PC-9 (cell line): ENCODE results near the gene ZNHIT1. TPM values are rescaled to one million over a fixed set of nuclear protein-coding genes. Genes with fewer than 3 reads are reported as not detected.

Experiments used
- Bru-seq: library from RNA; stranded (reverse); fragments of 400-500 nt; gene quantifications from one replicate; lab custom pipeline; 2021; lab: Mats Ljungman, UMichigan
- BruChase-seq, 2 experiments: library from RNA; stranded (reverse); fragments of 400-500 nt; gene quantifications; one replicate each; lab custom pipeline; 2021; lab: Mats Ljungman, UMichigan
- BruUV-seq: library from RNA; stranded (reverse); fragments of 400-500 nt; replicated peaks from 2 replicates; lab custom pipeline; 2021; lab: Mats Ljungman, UMichigan
- CTCF ChIA-PET: fragments of 300-600 bp; sonication (Branson Sonifier 250); formaldehyde crosslinking; loops from one replicate; lab custom pipeline; 2022; ENCODE audit warnings: antibody characterized with exemption; lab: Charles Lee
- POLR2A ChIA-PET: fragments of 300-600 bp; sonication (Branson Sonifier 250); formaldehyde crosslinking; loops from one replicate; lab custom pipeline; 2022; ENCODE audit warnings: antibody characterized with exemption; ENCODE audit not compliant: unreplicated experiment; lab: Charles Lee
- DNase-seq, 2 experiments: peaks; one replicate each; pipeline versions ENCODE4 v3.0.0 to v3.0.0-alpha.2; 2015 to 2022; ENCODE audit warnings: mixed read lengths in 1 of 2
- H2AFZ ChIP-seq: fragments of 200-600 bp; sonication (generic); 2 replicates; pipeline ENCODE4 v1.8.1; 2017; ENCODE audit warnings: antibody characterized with exemption
- H3F3A ChIP-seq: fragments of 200-600 bp; sonication (generic); 2 replicates; pipeline ENCODE4 v1.8.1; 2017; ENCODE audit warnings: antibody characterized with exemption, mild to moderate bottlenecking, low read depth; ENCODE audit not compliant: insufficient read depth
- H3K27ac ChIP-seq: fragments of 200-600 bp; sonication (generic); 2 replicates; pipeline ENCODE4 v1.6.1; 2016; ENCODE audit warnings: mixed run types
- H3K27me3 ChIP-seq: fragments of 200-600 bp; sonication (generic); 2 replicates; pipeline ENCODE4 v1.6.1; 2016; ENCODE audit warnings: low read depth, mixed run types; ENCODE audit not compliant: insufficient read depth
- H3K36me3 ChIP-seq: fragments of 200-600 bp; sonication (generic); 2 replicates; pipeline ENCODE4 v1.6.1; 2016; ENCODE audit warnings: low read depth, mixed run types
- H3K4me1 ChIP-seq: fragments of 200-600 bp; sonication (generic); replicated peaks from 2 replicates; pipeline ENCODE4 v1.6.1; 2016; ENCODE audit warnings: mixed run types; ENCODE audit not compliant: insufficient read depth
- H3K4me2 ChIP-seq: fragments of 200-600 bp; sonication (generic); 2 replicates; pipeline ENCODE4 v1.6.1; 2017; ENCODE audit warnings: mixed run types
- H3K4me3 ChIP-seq: fragments of 200-600 bp; sonication (generic); 2 replicates; pipeline ENCODE4 v1.6.1; 2016; ENCODE audit warnings: mixed run types
- H3K79me2 ChIP-seq: fragments of 200-600 bp; sonication (generic); 2 replicates; pipeline ENCODE4 v1.6.1; 2017; ENCODE audit warnings: low read depth, mixed run types
- H3K9me2 ChIP-seq: fragments of 200-600 bp; sonication (generic); 2 replicates; pipeline ENCODE4 v1.8.1; 2017; ENCODE audit warnings: mild to moderate bottlenecking; ENCODE audit not compliant: insufficient read depth
- H3K9me3 ChIP-seq: fragments of 200-600 bp; sonication (generic); 2 replicates; pipeline ENCODE4 v1.8.1; 2016; ENCODE audit warnings: low read depth; ENCODE audit not compliant: insufficient read depth
- H4K20me1 ChIP-seq: fragments of 200-600 bp; sonication (generic); 2 replicates; pipeline ENCODE4 v1.8.1; 2017; ENCODE audit not compliant: insufficient read depth
- CTCF ChIP-seq: fragments of 200-600 bp; sonication (generic); conservative IDR thresholded peaks from 2 replicates; pipeline ENCODE4 v1.6.1; 2017; ENCODE audit warnings: mixed run types, antibody characterized with exemption, mild to moderate bottlenecking, moderate library complexity
- EZH2 ChIP-seq: fragments of 200-600 bp; sonication (generic); IDR thresholded peaks from 2 replicates; pipeline ENCODE4 v1.8.0; 2017; ENCODE audit warnings: antibody characterized with exemption, low read depth
- intact Hi-C: fragments of 100-400 bp; cut with micrococcal nuclease; formaldehyde crosslinking; loops from one replicate; pipeline ENCODE4 v1.10.0; 2022; ENCODE audit not compliant: unreplicated experiment
- long read RNA-seq: library from polyadenylated mRNA; stranded (forward); transcript quantifications from one replicate; pipeline ENCODE4 v2.0.0, GENCODE V29; 2022
- total RNA-seq: library from RNA; stranded (reverse); gene quantifications from 2 replicates; pipeline ENCODE4 v1.2.3, GENCODE V29; 2021

ZNHIT1 gene
- total RNA-seq: 105 and 110 TPM in 2 replicates
- Bru-seq, nascent RNA: percentile 81 among the genes with signal in this experiment
- percentile 94 among the genes with signal in this experiment for BruChase-seq, experiment 1, labeled RNA remaining after a 2-hour chase
- percentile 89 among the genes with signal in this experiment for BruChase-seq, experiment 2, labeled RNA remaining after a 6-hour chase
- long read RNA-seq, transcript ZNHIT1-201 (5 exons, 1,225 nt): major isoform, 412 of 472 reads
- long read RNA-seq, transcript ZNHIT1-203 (4 exons, 2,898 nt): minor isoform, 14 of 472 reads
- long read RNA-seq, partial matches to known transcripts: 20 of 472 reads
- long read RNA-seq, other reads (novel, unspliced or antisense): 26 of 472 reads

GRCh38 chr7:101217388-101218235 lies at the start of gene ZNHIT1, which contains the start of gene PLOD3:
Gene ZNHIT1 (plus strand): TSS chr7:101218165. CDS start chr7:101218196, 31 bp downstream.
Gene PLOD3 (minus strand): TSS chr7:101217581. CDS start chr7:101217274, 307 bp downstream.
- H3K79me2 ChIP-seq: peaks cover 38% of the 10 kb centered on the region
- ChIA-PET CTCF (interaction anchor here (0.5 to 1.7 kb wide), 10 partner anchors 17 to 492 kb away, joined by 3 to 22 read pairs (median 6); partner anchors contain the start of genes FIS1, IFT22 and VGF), POLR2A (interaction anchor here (0.6 to 1.7 kb wide), 15 partner anchors 12 to 789 kb away, joined by 3 to 61 read pairs (median 5); partner anchors contain the start of genes SERPINE1 and ZCWPW1)
- no peaks in the 10 kb centered on the region for H3F3A ChIP-seq
- H4K20me1 ChIP-seq: no peaks in the 10 kb centered on the region; the same call in 1 of the 2 replicates
- H3K4me2 ChIP-seq: peak within 1 kb of the TSS; percentile 83
- peak within 1 kb of the TSS; percentile 80 for H3K27ac ChIP-seq
- H3K9me3 ChIP-seq: no peaks in the 10 kb centered on the region
- H3K4me3 ChIP-seq: peak within 1 kb of the TSS; percentile 82
- intact Hi-C loops: loop anchor here (1.0 kb wide), 3 partner anchors 15 to 35 kb away; no protein-coding TSS in a partner anchor
- DNase-seq: peak; percentile 92 to 95
- H3K4me1 ChIP-seq: 0 out of 2 replicates have a peak, but pooled peaks cover 12% of the 10 kb centered on the region
- H3K9me2 ChIP-seq: no peaks in the 10 kb centered on the region
- BruUV-seq: no TSS peak
- TF ChIP-seq EZH2 (no peak), CTCF (no peak)
- H3K36me3 ChIP-seq: no peaks in the 10 kb centered on the region
- H3K27me3 ChIP-seq: no peaks in the 10 kb centered on the region
- H2AFZ ChIP-seq: peak within 1 kb of the TSS; percentile 94

GRCh38 chr7:101168412-101169049 lies 49.4 kb upstream of the ZNHIT1 start:
- H3K4me2 ChIP-seq: no peak overlapping the region
- intact Hi-C loops: no loop called here
- H3F3A ChIP-seq: peaks cover 15% of the 10 kb centered on the region; the same call in 1 of the 2 replicates
- no peak for DNase-seq
- POLR2A ChIA-PET: no interaction called here
- no TSS peak for BruUV-seq
- CTCF ChIA-PET: interaction anchor here (0.6 kb wide), 1 partner anchor 449 kb away, joined by 4 read pairs; no protein-coding TSS in a partner anchor
- H3K4me1 ChIP-seq: peaks cover 35% of the 10 kb centered on the region
- H3K9me3 ChIP-seq: no peaks in the 10 kb centered on the region
- H3K79me2 ChIP-seq: peaks cover 6% of the 10 kb centered on the region; the same call in 1 of the 2 replicates
- no peaks in the 10 kb centered on the region for H3K36me3 ChIP-seq
- H3K9me2 ChIP-seq: no peaks in the 10 kb centered on the region
- no peak overlapping the region for H2AFZ ChIP-seq
- H3K27me3 ChIP-seq: peaks cover 55% of the 10 kb centered on the region
- no peak for TF ChIP-seq EZH2
- TF ChIP-seq CTCF: no peak
- peaks cover 7% of the 10 kb centered on the region; the same call in 1 of the 2 replicates for H4K20me1 ChIP-seq
- no peak overlapping the region for H3K27ac ChIP-seq
- H3K4me3 ChIP-seq: no peak overlapping the region
